Renal cortex interstitium (tissue), 11 donors: ENCODE measurements around the gene TIPARP. TPM values are rescaled to one million over a fixed set of nuclear protein-coding genes. Genes with fewer than 3 reads are reported as not detected.
"Not testable (repeated sequence)": the region's sequence is repeated elsewhere in the genome, so short reads cannot be mapped to it uniquely, and the experiment has no call there.

Experiments used
- DNase-seq, 11 donors: peaks; one replicate each; pipeline ENCODE4 v3.0.0-alpha.2; 2013; ENCODE audit warnings: low read depth in 9 of 11, low spot score in 4 of 11; ENCODE audit errors: extremely low read depth in 1 of 11
- polyA plus RNA-seq, 3 donors: library from polyadenylated mRNA; unstranded; fragments of 120-200 nt; gene quantifications; one replicate each; pipeline ENCODE4 v1.2.1, GENCODE V29; 2013; ENCODE audit not compliant: insufficient read length in 3 of 3

Gene TIPARP
- polyA plus RNA-seq, 3 donors = 24.1 to 28.6 (median 25.2) TPM

GRCh38 chr3:156688632-156689452 lies 14.5 kb downstream of the TIPARP start:
- DNase-seq = no peak

GRCh38 chr3:156689608-156690007 lies 15.2 kb downstream of the TIPARP start:
- DNase-seq = no peak

GRCh38 chr3:156691920-156692319 lies 17.5 kb downstream of the TIPARP start:
- DNase-seq = no peak

DNA sequence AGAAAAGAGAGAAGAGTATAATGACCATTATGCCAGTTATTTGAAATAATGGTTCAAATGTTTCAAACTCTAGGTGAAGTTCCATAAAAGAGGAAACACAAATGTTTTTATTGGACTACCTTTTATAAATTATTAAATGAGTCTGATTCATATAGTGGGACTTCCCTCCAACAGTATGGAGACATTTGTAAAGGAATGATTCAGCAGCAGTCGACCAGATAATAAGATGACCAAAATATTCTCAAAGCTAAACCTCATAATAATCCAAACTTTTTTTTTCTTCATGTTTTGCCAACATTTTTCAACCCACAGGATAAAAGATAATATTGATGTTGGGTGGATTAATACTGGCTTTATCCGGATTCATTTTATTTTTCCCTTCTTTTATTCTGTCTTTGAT lies 18.8 kb downstream of the TIPARP start:
- no peak for DNase-seq

GRCh38 chr3:156694536-156694935 lies 20.1 kb downstream of the TIPARP start:
- no peak for DNase-seq

GRCh38 chr3:156702367-156702766 lies 28.0 kb downstream of the TIPARP start:
- DNase-seq = no peak

GRCh38 chr3:156704370-156705036 lies 30.1 kb downstream of the TIPARP start:
- DNase-seq = no peak

DNA sequence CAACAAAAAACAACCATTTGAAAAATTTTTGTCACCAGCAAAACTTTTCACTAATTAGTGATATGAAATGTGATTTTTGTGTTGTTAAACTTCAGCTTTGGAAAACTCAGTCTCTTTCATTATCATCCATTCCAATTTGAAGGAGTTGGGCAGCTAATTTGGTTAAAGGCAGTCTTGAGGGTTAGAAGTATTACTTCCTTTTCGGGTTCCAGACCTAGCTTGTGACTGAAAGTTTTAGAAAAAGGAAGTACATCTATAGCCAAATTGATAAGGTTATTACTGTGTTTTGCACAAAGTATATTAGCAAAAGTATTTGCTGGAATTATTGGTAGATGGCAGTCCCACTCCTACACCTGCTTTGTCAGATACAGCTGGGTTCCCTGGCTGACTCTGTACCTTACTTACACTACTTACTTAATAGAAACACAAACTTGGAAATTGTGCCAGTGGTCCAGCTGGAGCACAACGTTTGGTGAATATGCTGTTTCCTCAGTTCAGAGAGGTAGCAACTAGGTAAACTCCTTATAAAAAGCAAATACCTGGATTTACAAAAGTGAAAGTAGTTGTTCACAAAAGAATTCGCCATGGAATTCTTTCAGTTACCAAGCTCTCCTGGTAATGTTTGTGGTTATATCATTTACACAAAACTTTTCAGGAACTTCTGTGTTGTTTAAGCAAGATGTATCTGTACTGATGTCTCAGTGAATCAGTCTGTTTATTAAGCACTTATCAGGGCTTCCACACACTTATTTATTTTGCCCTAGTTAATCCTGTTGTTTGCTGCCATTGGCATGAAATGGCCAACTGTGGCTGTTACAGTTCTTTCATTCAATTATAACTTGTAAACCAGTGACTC lies 31.6 kb downstream of the TIPARP start:
- no peak for DNase-seq

DNA sequence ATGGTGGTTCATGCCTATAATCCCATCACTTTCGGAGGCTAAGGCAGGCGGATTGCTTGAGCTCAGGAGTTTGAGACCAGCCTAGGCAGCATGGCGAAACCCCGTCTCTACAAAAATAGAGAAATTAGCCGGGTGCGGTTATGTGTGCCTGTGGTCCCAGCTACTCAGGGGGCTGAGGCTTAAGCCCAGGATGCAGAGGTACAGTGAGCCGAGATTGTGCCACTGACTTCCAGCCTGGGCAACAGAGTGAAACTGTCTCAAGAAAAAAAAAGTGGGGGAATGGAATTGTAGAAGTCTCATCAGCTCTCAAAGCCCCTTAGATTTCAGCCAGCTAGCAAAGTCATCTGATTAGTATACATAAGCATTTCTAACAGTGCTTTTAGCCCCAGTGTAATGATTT lies 33.2 kb downstream of the TIPARP start:
- no peak for DNase-seq

GRCh38 chr3:156710429-156710828 lies 36.0 kb downstream of the TIPARP start:
- no peak for DNase-seq

DNA sequence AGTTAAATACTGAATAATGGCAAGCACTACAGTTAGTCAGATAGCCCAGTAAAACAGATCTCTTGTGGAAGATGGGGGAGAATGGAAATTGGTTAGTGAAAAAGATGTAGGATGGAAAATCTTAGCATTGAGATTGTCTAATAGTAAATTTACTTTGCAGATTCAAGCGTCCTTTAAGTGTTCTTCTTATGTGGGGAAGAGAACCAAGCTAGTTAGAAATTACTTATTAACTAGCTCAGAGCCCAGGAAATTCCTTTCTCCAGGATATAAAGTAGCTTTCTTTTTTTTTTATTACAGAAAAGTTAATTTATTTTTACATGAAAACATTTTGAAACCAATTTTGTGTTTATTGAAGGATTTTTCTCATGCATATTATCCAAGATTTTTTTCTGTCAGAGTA lies 36.7 kb downstream of the TIPARP start:
- DNase-seq = no peak

DNA sequence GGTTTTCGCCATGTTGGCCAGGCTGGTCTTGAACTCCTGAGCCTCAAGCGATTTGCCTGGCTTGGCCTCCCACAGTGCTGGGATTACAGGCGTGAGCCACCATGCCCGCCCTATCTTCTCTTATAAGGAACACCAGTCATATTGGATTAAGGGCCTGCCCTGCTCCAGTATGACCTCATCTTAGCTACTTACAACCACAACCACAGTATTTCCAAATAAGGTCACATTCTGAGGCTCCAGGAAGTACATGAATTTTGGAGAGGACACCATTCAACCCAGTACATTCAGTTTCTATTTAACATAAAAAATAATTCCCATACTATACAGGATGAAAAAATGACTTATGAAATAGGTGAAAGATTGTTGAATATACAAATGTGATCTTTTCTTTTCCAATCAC lies 37.6 kb downstream of the TIPARP start:
- DNase-seq = not testable (repeated sequence)

- DNase-seq = no peak
Measured at GRCh38 chr3:156716105-156716862, 41.9 kb downstream of the TIPARP start.

- no peak for DNase-seq
Measured at GRCh38 chr3:156718622-156719306, 44.4 kb downstream of the TIPARP start.

DNA sequence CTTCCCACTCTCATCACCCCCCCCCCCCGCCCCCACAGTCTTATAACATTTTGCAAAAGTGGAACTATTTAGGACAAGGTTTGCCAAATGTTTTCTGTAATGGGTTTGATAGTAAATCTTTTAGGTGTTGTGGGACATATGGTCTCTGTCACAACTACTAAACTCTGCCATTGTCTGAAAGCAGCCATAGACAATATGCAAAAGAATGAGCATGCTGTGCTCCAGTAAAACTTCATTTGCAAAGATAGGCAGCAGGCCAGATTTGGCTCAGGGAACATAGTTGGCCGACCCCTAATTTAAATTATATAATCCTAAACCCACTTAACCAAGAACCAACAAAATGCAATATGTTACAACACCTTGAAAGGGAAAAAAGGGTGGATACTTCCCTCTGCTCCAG lies 46.4 kb downstream of the TIPARP start:
- no peak for DNase-seq

- no peak for DNase-seq
Measured at GRCh38 chr3:156721687-156722618, 47.6 kb downstream of the TIPARP start.

DNA sequence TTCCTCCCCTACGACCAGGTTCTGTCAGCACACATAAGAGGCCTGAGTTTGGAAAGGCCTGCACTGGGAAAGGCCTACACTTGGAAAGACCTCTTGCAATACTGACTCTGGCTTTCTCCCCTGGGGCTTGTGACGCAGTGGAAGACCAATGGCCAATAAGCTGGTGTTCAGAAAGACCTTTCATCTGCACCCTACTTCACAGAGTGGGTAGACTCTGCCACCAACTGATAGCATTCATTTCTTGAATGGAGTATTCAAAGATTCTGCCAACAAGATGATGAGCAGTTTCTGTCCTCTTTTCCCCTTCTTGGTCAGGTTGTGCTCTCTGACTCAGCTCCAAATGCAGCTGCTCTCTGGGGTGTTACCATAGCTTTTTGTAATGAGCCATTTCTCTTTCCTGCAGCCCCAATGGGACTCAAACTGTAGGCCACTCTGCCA lies 48.8 kb downstream of the TIPARP start:
- no peak for DNase-seq
